Adipocyte (in vitro differentiated cells): ENCODE measurements around the gene NFAT5.
"Not testable (repeated sequence)": the region's sequence is repeated elsewhere in the genome, so short reads cannot be mapped to it uniquely, and the experiment has no call there.

ENCODE experiments used
- DNase-seq: peaks from one replicate; pipeline ENCODE4 v3.0.0-alpha.2; 2015; ENCODE audit warnings: low read depth
- H3K27me3 ChIP-seq: replicated peaks from 2 replicates; pipeline ENCODE4 v1.7.0; 2013; ENCODE audit warnings: mild to moderate bottlenecking, low read length, moderate library complexity; ENCODE audit not compliant: control insufficient read depth, insufficient read depth
- H3K36me3 ChIP-seq: 2 replicates; pipeline ENCODE4 v1.7.0; 2013; ENCODE audit warnings: low read length, mild to moderate bottlenecking, moderate library complexity; ENCODE audit not compliant: control insufficient read depth, insufficient read depth, severe bottlenecking
- H3K4me1 ChIP-seq: 2 replicates; pipeline ENCODE4 v1.7.0; 2013; ENCODE audit warnings: mild to moderate bottlenecking, low read length, moderate library complexity; ENCODE audit not compliant: control insufficient read depth, insufficient read depth
- H3K4me3 ChIP-seq: 2 replicates; pipeline ENCODE4 v1.7.0; 2013; ENCODE audit warnings: mild to moderate bottlenecking, low read length, moderate library complexity
- H3K9ac ChIP-seq: 2 replicates; pipeline ENCODE4 v1.7.0; 2013; ENCODE audit warnings: mild to moderate bottlenecking, low read length, moderate library complexity
- H3K9me3 ChIP-seq: 2 replicates; pipeline ENCODE4 v1.7.0; 2013; ENCODE audit warnings: mild to moderate bottlenecking, low read length, moderate library complexity; ENCODE audit not compliant: control insufficient read depth

Gene NFAT5

DNA sequence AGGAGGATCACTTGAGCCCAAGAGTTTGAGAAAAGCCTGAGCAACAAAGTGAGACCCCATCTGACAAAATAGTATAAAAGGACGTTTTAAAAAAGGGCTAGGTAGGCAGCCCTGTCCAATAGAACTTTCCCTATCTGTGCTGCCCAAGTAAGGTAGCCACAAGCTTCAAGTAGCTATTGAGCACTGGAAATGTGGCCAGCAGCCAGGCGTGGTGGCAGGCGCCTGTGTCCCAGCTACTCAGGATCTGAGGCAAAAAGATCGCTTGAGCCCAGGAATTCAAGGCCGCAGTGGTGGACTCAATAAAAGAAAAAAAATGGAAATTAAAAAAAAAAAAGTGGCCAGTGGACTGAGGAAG lies 162.1 kb downstream of the NFAT5 start:
- Histone ChIP-seq H3K27me3 (no peaks in the 10 kb centered on the region), H3K4me3 (no peak overlapping the region)

GRCh38 chr16:69729030-69729429 lies 163.3 kb downstream of the NFAT5 start:
- not testable (repeated sequence) for H3K4me3 ChIP-seq, H3K27me3 ChIP-seq, H3K36me3 ChIP-seq, H3K9me3 ChIP-seq, H3K9ac ChIP-seq, DNase-seq
- H3K4me1 ChIP-seq, result peaks cover 33% of the 10 kb centered on the region

More for the DNA sequence above, 162.1 kb downstream of the NFAT5 start:
- no peak for DNase-seq
- Histone ChIP-seq H3K9me3 (no peaks in the 10 kb centered on the region), H3K4me1 (peaks cover 33% of the 10 kb centered on the region), H3K36me3 (no peaks in the 10 kb centered on the region), H3K9ac (peak overlapping the region; percentile 91)

DNA sequence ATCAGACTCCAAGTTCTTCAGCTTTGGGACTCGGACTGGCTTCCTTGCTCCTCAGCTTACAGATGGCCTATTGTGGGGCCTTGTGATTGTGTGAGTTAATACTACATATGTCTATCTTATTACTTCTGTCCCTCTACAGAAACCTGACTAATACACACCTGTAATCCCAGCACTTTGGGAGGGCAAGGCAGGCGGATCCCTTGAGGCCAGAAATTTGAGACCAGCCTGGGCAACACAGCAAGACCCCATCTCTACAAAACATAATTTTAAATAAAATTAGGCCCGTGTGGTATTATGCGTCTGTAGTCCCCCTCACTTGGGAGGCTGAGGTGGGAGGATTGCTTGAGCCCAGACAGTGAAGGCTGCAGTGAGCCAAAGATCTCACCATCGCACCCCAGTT lies 165.5 kb downstream of the NFAT5 start:
- not testable (repeated sequence) for H3K4me3 ChIP-seq
- peaks cover 15% of the 10 kb centered on the region for H3K4me1 ChIP-seq

GRCh38 chr16:69732101-69732500 lies 166.3 kb downstream of the NFAT5 start:
- Histone ChIP-seq H3K9ac (no peak overlapping the region), H3K27me3 (no peaks in the 10 kb centered on the region), H3K4me1 (peaks cover 9% of the 10 kb centered on the region), H3K36me3 (no peaks in the 10 kb centered on the region), H3K4me3 (no peak overlapping the region), H3K9me3 (no peaks in the 10 kb centered on the region)
- DNase-seq, result no peak

More for the DNA sequence above, 165.5 kb downstream of the NFAT5 start:
- H3K9me3 ChIP-seq, H3K27me3 ChIP-seq, H3K36me3 ChIP-seq, H3K9ac ChIP-seq, DNase-seq: not testable (repeated sequence)

- H3K9ac ChIP-seq, result peak overlapping the region; percentile 18
- H3K27me3 ChIP-seq, result no peaks in the 10 kb centered on the region
- peaks cover 61% of the 10 kb centered on the region for H3K36me3 ChIP-seq
- H3K9me3 ChIP-seq, result no peaks in the 10 kb centered on the region
- H3K4me3 ChIP-seq, result no peak overlapping the region
- no peak for DNase-seq
- peaks cover 14% of the 10 kb centered on the region for H3K4me1 ChIP-seq
These were observed 175.8 kb downstream of the NFAT5 start for GRCh38 chr16:69741519-69741918.

DNA sequence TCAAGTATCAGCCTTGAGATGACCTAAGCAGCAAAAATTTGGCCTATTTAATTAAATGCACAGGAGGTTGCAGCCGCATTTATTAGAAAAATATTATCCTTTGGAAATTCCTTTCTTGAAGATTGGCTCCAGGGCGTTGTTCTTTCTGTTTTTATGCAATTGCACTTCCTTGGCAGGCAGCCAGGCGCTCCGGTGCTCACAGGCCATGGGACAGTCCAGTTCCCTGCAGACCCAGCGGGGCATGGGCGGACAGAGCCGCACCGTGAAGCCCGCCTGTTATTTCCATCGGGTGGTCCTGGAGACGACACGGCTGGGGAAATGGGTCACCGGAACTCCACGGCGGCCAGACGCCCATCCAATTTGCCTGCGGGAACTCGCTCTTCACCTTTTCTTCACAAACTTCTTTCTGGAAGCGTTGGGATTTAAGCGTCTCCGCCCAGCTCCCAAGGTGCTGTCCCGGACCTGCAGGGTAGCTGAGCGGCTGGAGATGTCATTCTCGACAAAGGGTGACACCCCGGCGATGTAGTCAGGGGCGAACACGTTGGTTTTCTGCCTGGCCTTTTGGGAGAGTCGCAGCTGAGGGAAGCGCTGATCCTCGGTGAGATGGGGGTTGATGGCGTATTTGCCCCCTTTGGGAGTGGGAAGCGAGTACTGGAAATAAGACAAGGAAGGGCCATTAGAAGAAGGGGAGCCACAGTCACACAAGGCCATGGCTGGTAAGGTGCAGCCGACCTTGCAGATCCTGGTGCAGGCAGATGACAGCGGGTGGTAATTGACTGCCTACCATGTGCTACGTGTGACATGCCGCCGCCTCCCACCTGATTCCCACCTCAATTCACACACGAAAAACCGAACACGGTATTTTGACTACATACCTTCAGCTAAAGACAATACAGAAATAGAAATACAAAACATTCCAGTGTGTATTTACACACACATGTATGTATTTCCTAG lies 176.5 kb downstream of the NFAT5 start:
- DNase-seq, result peak; percentile 62
- peaks cover 14% of the 10 kb centered on the region for H3K4me1 ChIP-seq

GRCh38 chr16:69744363-69745231 lies 178.8 kb downstream of the NFAT5 start:
- DNase-seq, result no peak

More for the DNA sequence above, 176.5 kb downstream of the NFAT5 start:
- no peak overlapping the region for H3K4me3 ChIP-seq
- peak overlapping the region; percentile 18 for H3K9ac ChIP-seq
- no peaks in the 10 kb centered on the region for H3K9me3 ChIP-seq
- H3K36me3 ChIP-seq, result peaks cover 64% of the 10 kb centered on the region
- no peaks in the 10 kb centered on the region for H3K27me3 ChIP-seq

DNA sequence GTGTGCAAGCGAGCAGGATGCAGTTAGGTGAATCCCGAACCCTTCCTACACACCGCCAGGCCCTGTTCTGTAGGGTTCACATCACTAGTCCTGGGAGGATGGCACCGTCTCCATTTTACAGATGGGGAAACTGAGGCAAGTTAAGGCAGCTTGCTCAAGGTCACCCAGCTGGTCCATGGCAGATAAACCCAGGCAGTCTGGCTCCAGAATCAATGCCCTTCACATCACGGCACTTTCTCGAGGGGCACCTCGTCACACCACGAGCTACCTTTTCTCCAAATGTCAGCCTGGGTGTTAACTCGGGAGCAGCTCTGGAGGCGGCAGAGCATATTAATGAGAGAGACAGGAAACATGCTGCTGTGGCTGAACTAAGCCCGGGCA lies 179.5 kb downstream of the NFAT5 start:
- Histone ChIP-seq H3K36me3 (peaks cover 88% of the 10 kb centered on the region), H3K9ac (no peak overlapping the region), H3K4me3 (no peak overlapping the region), H3K4me1 (peaks cover 14% of the 10 kb centered on the region), H3K27me3 (no peaks in the 10 kb centered on the region), H3K9me3 (no peaks in the 10 kb centered on the region)
- no peak for DNase-seq

More at GRCh38 chr16:69744363-69745231, 178.8 kb downstream of the NFAT5 start:
- Histone ChIP-seq H3K9me3 (no peaks in the 10 kb centered on the region), H3K9ac (no peak overlapping the region), H3K36me3 (peaks cover 87% of the 10 kb centered on the region), H3K27me3 (no peaks in the 10 kb centered on the region), H3K4me1 (peaks cover 14% of the 10 kb centered on the region), H3K4me3 (no peak overlapping the region)

- no peaks in the 10 kb centered on the region for H3K27me3 ChIP-seq
- H3K9ac ChIP-seq, result no peak overlapping the region
- no peaks in the 10 kb centered on the region for H3K9me3 ChIP-seq
- peaks cover 91% of the 10 kb centered on the region for H3K36me3 ChIP-seq
- H3K4me1 ChIP-seq, result peaks cover 14% of the 10 kb centered on the region
- DNase-seq, result no peak
- no peak overlapping the region for H3K4me3 ChIP-seq
These were observed 180.2 kb downstream of the NFAT5 start for GRCh38 chr16:69745959-69746358.

GRCh38 chr16:69747115-69747514 lies 181.3 kb downstream of the NFAT5 start:
- peaks cover 93% of the 10 kb centered on the region for H3K36me3 ChIP-seq
- H3K4me1 ChIP-seq, result peaks cover 3% of the 10 kb centered on the region
- no peak for DNase-seq
- H3K4me3 ChIP-seq, result no peak overlapping the region
- H3K27me3 ChIP-seq, result no peaks in the 10 kb centered on the region
- no peaks in the 10 kb centered on the region for H3K9me3 ChIP-seq
- no peak overlapping the region for H3K9ac ChIP-seq

DNA sequence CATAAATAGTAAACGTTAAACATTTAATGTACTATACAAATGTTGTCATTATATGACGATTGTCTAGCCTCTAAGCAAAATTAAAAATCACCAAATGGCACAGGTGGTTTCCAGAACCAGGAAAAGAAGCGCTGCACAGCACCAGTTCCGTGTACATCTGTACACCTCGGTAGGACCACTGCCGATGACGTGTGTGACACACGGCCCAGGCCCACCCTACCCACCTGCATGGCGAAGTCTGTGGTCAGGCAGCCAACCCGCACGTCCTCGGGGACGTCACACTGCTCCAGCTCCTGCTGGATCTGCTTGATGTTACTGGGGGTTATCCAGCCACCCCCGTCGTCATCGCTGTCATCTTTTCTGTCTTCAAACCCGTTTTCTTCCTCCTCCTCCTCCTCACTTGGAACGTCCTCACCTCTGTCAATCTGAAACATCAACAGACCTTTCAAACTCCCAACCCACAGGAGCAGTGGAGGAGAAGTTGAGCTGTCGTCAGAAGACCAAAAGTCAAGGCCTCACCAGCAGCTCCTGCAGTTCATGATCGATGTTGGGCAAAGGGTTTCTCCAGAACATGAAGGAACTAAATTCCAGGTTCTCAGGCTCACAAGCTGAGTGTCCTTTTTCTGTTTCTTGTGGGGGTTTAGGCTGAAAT lies 183.1 kb downstream of the NFAT5 start:
- peaks cover 79% of the 10 kb centered on the region for H3K36me3 ChIP-seq

More for the DNA sequence above, 183.1 kb downstream of the NFAT5 start:
- no peak for DNase-seq
- H3K27me3 ChIP-seq, result no peaks in the 10 kb centered on the region
- no peak overlapping the region for H3K4me3 ChIP-seq
- H3K9ac ChIP-seq, result no peak overlapping the region
- peaks cover 8% of the 10 kb centered on the region for H3K4me1 ChIP-seq
- H3K9me3 ChIP-seq, result no peaks in the 10 kb centered on the region
